ENCODE results near the gene EEF1B2. TPM values are rescaled to one million over a fixed set of nuclear protein-coding genes. Genes with fewer than 3 reads are reported as not detected.

EEF1B2 gene
- total and polyA plus RNA-seq, 2 of the 13 experiments (the other 11 are each of a cell fraction or from before 2014, with no cell fraction given) = 1,284 to 1,731 TPM

- peaks cover 30 to 86% of the 10 kb centered on the region in 2 experiments for H3K36me3 ChIP-seq (replicated peaks in 1 of 2; ENCODE audit: control insufficient read depth in 1 of 2, insufficient read depth in 2 of 2, low read length in 2 of 2)
- H3K27ac ChIP-seq (ENCODE audit: extremely low read length, insufficient read depth, low read length) = no peak overlapping the region
- ATAC-seq (no peak), FAIRE-seq (no peak), DNase-seq (ENCODE audit: low spot score) (no peak)
- ChIA-PET POLR2A (no interaction called here), CTCF (ENCODE audit: low intra/inter-chr PET ratio, low total read pairs) (no interaction called here)
- no TSS peak for BruUV-seq (replicated peaks)
- H2AFZ ChIP-seq (ENCODE audit: low read length) = no peak overlapping the region
- TF ChIP-seq GPN1 (CRISPR knock-in tag; IDR thresholded peaks at IDR 0.05; ENCODE audit: borderline replicate concordance) (no peak), KDM1A (CRISPR knock-in tag; IDR thresholded peaks at IDR 0.05) (no peak), MTERF4 (CRISPR knock-in tag; IDR thresholded peaks at IDR 0.05) (no peak), NCOA1 (CRISPR knock-in tag; IDR thresholded peaks at IDR 0.05) (no peak), ARID4A (CRISPR knock-in tag; IDR thresholded peaks at IDR 0.05; ENCODE audit: borderline replicate concordance) (no peak), ZFP36L1 (CRISPR knock-in tag; IDR thresholded peaks at IDR 0.05) (no peak), ZNF781 (CRISPR knock-in tag; IDR thresholded peaks at IDR 0.05; ENCODE audit: borderline replicate concordance, not compliant biosample characterization) (no peak), NKX3-1 (CRISPR knock-in tag; IDR thresholded peaks at IDR 0.05) (no peak), ZNF629 (CRISPR knock-in tag; conservative IDR thresholded peaks at IDR 0.05) (no peak), HMGXB4 (CRISPR knock-in tag; IDR thresholded peaks at IDR 0.05; ENCODE audit: borderline replicate concordance in 1 of 2, low read depth in 1 of 2) (no peak), ZNF121 (CRISPR knock-in tag; IDR thresholded peaks at IDR 0.05) (no peak), ZNF570 (CRISPR knock-in tag; IDR thresholded peaks at IDR 0.05; ENCODE audit: borderline replicate concordance) (no peak), GABPB1 (CRISPR knock-in tag; IDR thresholded peaks at IDR 0.05) (no peak), MXD1 (CRISPR knock-in tag; IDR thresholded peaks at IDR 0.05) (no peak), HCFC1 (IDR thresholded peaks at IDR 0.05; ENCODE audit: low read depth, low read length) (no peak), PRMT3 (CRISPR knock-in tag; IDR thresholded peaks at IDR 0.05; ENCODE audit: borderline replicate concordance, low read depth) (no peak), SALL2 (CRISPR knock-in tag; IDR thresholded peaks at IDR 0.05) (no peak), TOPORS (CRISPR knock-in tag; IDR thresholded peaks at IDR 0.05) (no peak), ELF1 (CRISPR knock-in tag; IDR thresholded peaks at IDR 0.05) (no peak)
- H3K27me3 ChIP-seq (ENCODE audit: control insufficient read depth in 1 of 2, insufficient read depth in 2 of 2, low read length in 2 of 2) = no peaks in the 10 kb centered on the region
- H3K4me2 ChIP-seq (ENCODE audit: low read depth, low read length) = no peak overlapping the region
- H3K9ac ChIP-seq (ENCODE audit: insufficient read depth, low read depth, low read length) = no peak overlapping the region
- no peaks in the 10 kb centered on the region for H3K79me2 ChIP-seq (ENCODE audit: insufficient read depth, low read length)
- WGBS (ENCODE audit: low lambda C conversion rate) = 87% methylated on average over 5 of the region's 5 CpGs
- no peaks in the 10 kb centered on the region for H3K4me1 ChIP-seq (ENCODE audit: insufficient read depth, low read length)
- intact Hi-C loops (cut with micrococcal nuclease; ENCODE audit: unreplicated experiment) (no loop called here), in situ Hi-C loops (cut with HindIII; ENCODE audit: extremely low pct_ligation_motif_present, low pct_unique_long_range_greater_than_20kb) (no loop called here)
- no peaks in the 10 kb centered on the region for H3K9me3 ChIP-seq (ENCODE audit: low read length)
- no peak overlapping the region for H3K4me3 ChIP-seq (replicated peaks in 1 of 3; ENCODE audit: insufficient read depth in 1 of 3, low read depth in 2 of 3, low read length in 3 of 3)
- H4K20me1 ChIP-seq (ENCODE audit: insufficient read depth, low read length) = no peaks in the 10 kb centered on the region
Observed at GRCh38 chr2:206145665-206146064, 14.0 kb upstream of the EEF1B2 start.
